HL-60 (cell line): Measurements from ENCODE around the gene VTA1.

Experiments
- POLR2AphosphoS5 ChIP-seq: IDR thresholded peaks from 2 replicates; pipeline ENCODE4 v1.6.1; 2012; ENCODE audit warnings: low read depth
- TF ChIP-seq, protein P1 (sequence below): IDR thresholded peaks from one replicate; pipeline ENCODE4 v1.5.1; 2011; ENCODE audit warnings: low read length, control low read depth, inconsistent platforms; ENCODE audit not compliant: insufficient read depth
- TF ChIP-seq, protein P2 (sequence below): IDR thresholded peaks from 2 replicates; pipeline ENCODE4 v1.6.1; 2012; ENCODE audit warnings: low read depth; ENCODE audit not compliant: insufficient replicate concordance

DNA sequence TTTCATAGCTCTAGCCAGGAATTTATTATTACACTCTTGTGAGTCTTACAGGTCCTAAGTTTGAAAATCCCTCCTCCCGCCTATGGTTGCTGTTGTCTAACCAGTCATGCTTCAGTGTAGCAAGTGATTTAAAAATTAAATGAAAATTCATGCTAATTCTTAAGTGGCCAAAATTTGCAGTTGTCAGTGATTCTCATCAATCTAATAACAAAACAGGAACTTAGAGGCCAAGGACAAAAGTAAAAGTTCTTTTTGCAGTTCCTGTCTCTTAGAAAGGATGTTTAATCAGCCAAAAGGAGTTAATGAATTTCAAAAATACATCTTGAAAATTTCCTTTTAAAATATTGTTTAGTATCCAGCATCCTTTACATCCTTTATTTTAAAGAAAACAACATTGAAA is 36.3 kb downstream of the VTA1 start:
- TF ChIP-seq, protein P1, sequence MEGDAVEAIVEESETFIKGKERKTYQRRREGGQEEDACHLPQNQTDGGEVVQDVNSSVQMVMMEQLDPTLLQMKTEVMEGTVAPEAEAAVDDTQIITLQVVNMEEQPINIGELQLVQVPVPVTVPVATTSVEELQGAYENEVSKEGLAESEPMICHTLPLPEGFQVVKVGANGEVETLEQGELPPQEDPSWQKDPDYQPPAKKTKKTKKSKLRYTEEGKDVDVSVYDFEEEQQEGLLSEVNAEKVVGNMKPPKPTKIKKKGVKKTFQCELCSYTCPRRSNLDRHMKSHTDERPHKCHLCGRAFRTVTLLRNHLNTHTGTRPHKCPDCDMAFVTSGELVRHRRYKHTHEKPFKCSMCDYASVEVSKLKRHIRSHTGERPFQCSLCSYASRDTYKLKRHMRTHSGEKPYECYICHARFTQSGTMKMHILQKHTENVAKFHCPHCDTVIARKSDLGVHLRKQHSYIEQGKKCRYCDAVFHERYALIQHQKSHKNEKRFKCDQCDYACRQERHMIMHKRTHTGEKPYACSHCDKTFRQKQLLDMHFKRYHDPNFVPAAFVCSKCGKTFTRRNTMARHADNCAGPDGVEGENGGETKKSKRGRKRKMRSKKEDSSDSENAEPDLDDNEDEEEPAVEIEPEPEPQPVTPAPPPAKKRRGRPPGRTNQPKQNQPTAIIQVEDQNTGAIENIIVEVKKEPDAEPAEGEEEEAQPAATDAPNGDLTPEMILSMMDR, result no peak
- TF ChIP-seq POLR2AphosphoS5, result no peak
- TF ChIP-seq, protein P2, sequence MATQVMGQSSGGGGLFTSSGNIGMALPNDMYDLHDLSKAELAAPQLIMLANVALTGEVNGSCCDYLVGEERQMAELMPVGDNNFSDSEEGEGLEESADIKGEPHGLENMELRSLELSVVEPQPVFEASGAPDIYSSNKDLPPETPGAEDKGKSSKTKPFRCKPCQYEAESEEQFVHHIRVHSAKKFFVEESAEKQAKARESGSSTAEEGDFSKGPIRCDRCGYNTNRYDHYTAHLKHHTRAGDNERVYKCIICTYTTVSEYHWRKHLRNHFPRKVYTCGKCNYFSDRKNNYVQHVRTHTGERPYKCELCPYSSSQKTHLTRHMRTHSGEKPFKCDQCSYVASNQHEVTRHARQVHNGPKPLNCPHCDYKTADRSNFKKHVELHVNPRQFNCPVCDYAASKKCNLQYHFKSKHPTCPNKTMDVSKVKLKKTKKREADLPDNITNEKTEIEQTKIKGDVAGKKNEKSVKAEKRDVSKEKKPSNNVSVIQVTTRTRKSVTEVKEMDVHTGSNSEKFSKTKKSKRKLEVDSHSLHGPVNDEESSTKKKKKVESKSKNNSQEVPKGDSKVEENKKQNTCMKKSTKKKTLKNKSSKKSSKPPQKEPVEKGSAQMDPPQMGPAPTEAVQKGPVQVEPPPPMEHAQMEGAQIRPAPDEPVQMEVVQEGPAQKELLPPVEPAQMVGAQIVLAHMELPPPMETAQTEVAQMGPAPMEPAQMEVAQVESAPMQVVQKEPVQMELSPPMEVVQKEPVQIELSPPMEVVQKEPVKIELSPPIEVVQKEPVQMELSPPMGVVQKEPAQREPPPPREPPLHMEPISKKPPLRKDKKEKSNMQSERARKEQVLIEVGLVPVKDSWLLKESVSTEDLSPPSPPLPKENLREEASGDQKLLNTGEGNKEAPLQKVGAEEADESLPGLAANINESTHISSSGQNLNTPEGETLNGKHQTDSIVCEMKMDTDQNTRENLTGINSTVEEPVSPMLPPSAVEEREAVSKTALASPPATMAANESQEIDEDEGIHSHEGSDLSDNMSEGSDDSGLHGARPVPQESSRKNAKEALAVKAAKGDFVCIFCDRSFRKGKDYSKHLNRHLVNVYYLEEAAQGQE, result no peak
